HepG2 (cell line): ENCODE measurements around the gene NPVF. TPM values are rescaled to one million over a fixed set of nuclear protein-coding genes. Genes with fewer than 3 reads are reported as not detected.
A peak's percentile ranks its signal among the peaks of the same experiment; 100 is the strongest.

ENCODE experiments used
- CBX1 ChIP-seq: IDR thresholded peaks from one replicate; pipeline ENCODE4 v1.6.1; 2016; ENCODE audit warnings: antibody characterized with exemption, low read depth
- HHEX ChIP-seq: IDR thresholded peaks from 2 replicates; pipeline ENCODE4 v1.6.1; 2016; ENCODE audit warnings: control low read depth
- HOXA9 ChIP-seq: sonication (generic); formaldehyde crosslinking; IDR thresholded peaks from 2 replicates; pipeline ENCODE4 v1.8.1; 2022; ENCODE audit warnings: missing genetic modification reagents, mild to moderate bottlenecking, moderate library complexity, borderline replicate concordance
- NFIB ChIP-seq: sonication (generic); formaldehyde crosslinking; IDR thresholded peaks from 2 replicates; pipeline ENCODE4 v1.9.0; 2021; ENCODE audit warnings: missing genetic modification reagents, mild to moderate bottlenecking, borderline replicate concordance
- RXRB ChIP-seq: IDR thresholded peaks from 2 replicates; pipeline ENCODE4 v1.6.1; 2016; ENCODE audit warnings: borderline replicate concordance, missing genetic modification reagents, missing compliant biosample characterization
- SIN3A ChIP-seq: IDR thresholded peaks from 2 replicates; pipeline ENCODE4 v1.6.1; 2011; ENCODE audit warnings: low read depth, mild to moderate bottlenecking, control low read depth, low read length, borderline replicate concordance
- SRSF4 ChIP-seq: fragments of 200-400 bp; formaldehyde crosslinking; IDR thresholded peaks from one replicate; pipeline ENCODE4 v1.6.1; 2018; ENCODE audit warnings: mild to moderate bottlenecking, low read depth, low read length, moderate library complexity; ENCODE audit not compliant: poor library complexity, severe bottlenecking
- ZNF570 ChIP-seq: sonication (generic); formaldehyde crosslinking; IDR thresholded peaks from 2 replicates; pipeline ENCODE4 v1.4.0; 2020; ENCODE audit warnings: mild to moderate bottlenecking, missing genetic modification reagents, borderline replicate concordance
- ZNF670 ChIP-seq: sonication (generic); formaldehyde crosslinking; IDR thresholded peaks from 2 replicates; pipeline ENCODE4 v1.8.0; 2022; ENCODE audit warnings: mild to moderate bottlenecking, missing genetic modification reagents, borderline replicate concordance
- ZNF839 ChIP-seq: sonication (generic); formaldehyde crosslinking; IDR thresholded peaks from 2 replicates; pipeline ENCODE4 v1.4.0; 2020; ENCODE audit warnings: missing genetic modification reagents, mild to moderate bottlenecking, borderline replicate concordance
- ZNF850 ChIP-seq: sonication (generic); formaldehyde crosslinking; conservative IDR thresholded peaks from 2 replicates; pipeline ENCODE4 v1.9.0; 2021; ENCODE audit warnings: mild to moderate bottlenecking, missing genetic modification reagents
- polyA plus RNA-seq, 8 experiments: library from polyadenylated mRNA; depleted of rRNA in 3 of 8; stranded (reverse) in 7 of 8; unstranded in 1 of 8; fragments of >200 nt; fragmentation: Illumina TruSeq in 4 of 8; extraction: Trizol in 4 of 8; gene quantifications; 2 replicates each; pipeline versions ENCODE4 v1.2.1 to v1.2.3, GENCODE V29; 2011 to 2016; ENCODE audit warnings: low read depth in 4 of 8, missing spikeins in 1 of 8, mixed read lengths in 1 of 8; ENCODE audit not compliant: insufficient read depth in 1 of 8
- total RNA-seq, 5 experiments: library from RNA; depleted of rRNA; stranded (reverse); fragments of >200 nt; fragmentation: Illumina TruSeq; extraction: Trizol; gene quantifications; 2 replicates each; pipeline ENCODE4 v1.2.3, GENCODE V29; 2016; ENCODE audit warnings: low read depth in 1 of 5
- TF ChIP-seq, protein P1 (sequence below): sonication (generic); formaldehyde crosslinking; IDR thresholded peaks from 2 replicates; pipeline ENCODE4 v1.4.0; 2020; ENCODE audit warnings: missing genetic modification reagents; ENCODE audit errors: not compliant biosample characterization
- TF ChIP-seq, protein P2 (sequence below): sonication (generic); formaldehyde crosslinking; IDR thresholded peaks from 2 replicates; pipeline ENCODE4 v1.5.1; 2020; ENCODE audit warnings: mild to moderate bottlenecking, missing genetic modification reagents, moderate library complexity
- TF ChIP-seq, protein P3 (sequence below): sonication (generic); formaldehyde crosslinking; IDR thresholded peaks from 2 replicates; pipeline ENCODE4 v1.9.0; 2021; ENCODE audit warnings: missing genetic modification reagents, mild to moderate bottlenecking, borderline replicate concordance
- TF ChIP-seq, protein P4 (sequence below): sonication (generic); formaldehyde crosslinking; IDR thresholded peaks from 2 replicates; pipeline ENCODE4 v1.4.0; 2020; ENCODE audit warnings: mild to moderate bottlenecking, missing genetic modification reagents
- TF ChIP-seq, protein P5 (sequence below): sonication (generic); formaldehyde crosslinking; conservative IDR thresholded peaks from 2 replicates; pipeline ENCODE4 v1.4.0; 2020; ENCODE audit warnings: mild to moderate bottlenecking, missing genetic modification reagents, moderate library complexity

Gene NPVF
- total and polyA plus RNA-seq, 2 of the 13 experiments (the other 11 are each of a cell fraction or from before 2014, with no cell fraction given): not detected

DNA sequence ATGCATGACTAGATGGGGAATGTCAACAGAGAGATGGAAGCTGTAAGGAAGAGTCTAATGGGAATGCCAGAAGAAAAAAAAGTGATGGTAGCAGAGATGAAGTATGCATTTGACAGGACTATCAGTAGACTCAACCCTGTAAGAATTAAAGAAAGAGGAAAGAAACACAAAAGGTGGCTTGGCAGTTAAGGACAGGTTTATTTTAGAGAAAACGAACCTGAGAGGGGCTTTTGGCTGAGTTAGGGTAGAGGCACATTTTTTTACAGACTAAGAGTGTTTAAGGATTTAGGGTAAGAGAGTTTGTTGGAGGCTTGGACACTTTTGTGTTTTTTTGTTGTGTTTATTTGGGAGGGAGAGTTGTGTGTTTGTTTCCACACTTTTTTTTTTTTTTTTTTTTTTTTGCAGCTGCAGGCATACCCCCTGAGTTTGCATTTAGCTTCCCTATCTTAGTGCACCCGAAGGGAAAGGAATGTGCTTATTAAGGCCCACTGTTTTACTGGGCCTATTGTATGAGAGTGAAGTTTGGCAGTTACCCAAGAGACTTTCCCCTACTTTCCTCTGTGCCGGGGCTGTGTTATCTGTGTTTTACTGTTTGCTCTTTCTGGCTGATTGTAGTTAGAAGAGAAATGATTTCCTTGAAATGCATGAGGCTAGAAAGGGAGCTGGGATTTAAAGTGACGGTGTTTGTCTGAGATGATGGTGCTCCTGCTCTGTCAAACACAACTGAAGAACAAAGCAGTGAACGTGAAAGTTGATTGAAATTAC, 32.0 kb downstream of the NPVF start (continued):
- TF ChIP-seq ZNF570 (no peak), HOXA9 (CRISPR knock-in tag) (no peak), HHEX (no peak), RXRB (CRISPR knock-in tag) (0 out of 2 replicates have a peak, but pooled peaks have one; percentile 28), ZNF839 (no peak), CBX1 (no peak), SRSF4 (no peak), ZNF670 (CRISPR knock-in tag) (no peak), SIN3A (no peak), NFIB (CRISPR knock-in tag) (no peak), ZNF850 (CRISPR knock-in tag) (peak; percentile 83; the same call in 1 of the 2 replicates)
- TF ChIP-seq, protein P1, sequence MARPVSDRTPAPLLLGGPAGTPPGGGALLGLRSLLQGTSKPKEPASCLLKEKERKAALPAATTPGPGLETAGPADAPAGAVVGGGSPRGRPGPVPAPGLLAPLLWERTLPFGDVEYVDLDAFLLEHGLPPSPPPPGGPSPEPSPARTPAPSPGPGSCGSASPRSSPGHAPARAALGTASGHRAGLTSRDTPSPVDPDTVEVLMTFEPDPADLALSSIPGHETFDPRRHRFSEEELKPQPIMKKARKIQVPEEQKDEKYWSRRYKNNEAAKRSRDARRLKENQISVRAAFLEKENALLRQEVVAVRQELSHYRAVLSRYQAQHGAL: no peak
- TF ChIP-seq, protein P2, sequence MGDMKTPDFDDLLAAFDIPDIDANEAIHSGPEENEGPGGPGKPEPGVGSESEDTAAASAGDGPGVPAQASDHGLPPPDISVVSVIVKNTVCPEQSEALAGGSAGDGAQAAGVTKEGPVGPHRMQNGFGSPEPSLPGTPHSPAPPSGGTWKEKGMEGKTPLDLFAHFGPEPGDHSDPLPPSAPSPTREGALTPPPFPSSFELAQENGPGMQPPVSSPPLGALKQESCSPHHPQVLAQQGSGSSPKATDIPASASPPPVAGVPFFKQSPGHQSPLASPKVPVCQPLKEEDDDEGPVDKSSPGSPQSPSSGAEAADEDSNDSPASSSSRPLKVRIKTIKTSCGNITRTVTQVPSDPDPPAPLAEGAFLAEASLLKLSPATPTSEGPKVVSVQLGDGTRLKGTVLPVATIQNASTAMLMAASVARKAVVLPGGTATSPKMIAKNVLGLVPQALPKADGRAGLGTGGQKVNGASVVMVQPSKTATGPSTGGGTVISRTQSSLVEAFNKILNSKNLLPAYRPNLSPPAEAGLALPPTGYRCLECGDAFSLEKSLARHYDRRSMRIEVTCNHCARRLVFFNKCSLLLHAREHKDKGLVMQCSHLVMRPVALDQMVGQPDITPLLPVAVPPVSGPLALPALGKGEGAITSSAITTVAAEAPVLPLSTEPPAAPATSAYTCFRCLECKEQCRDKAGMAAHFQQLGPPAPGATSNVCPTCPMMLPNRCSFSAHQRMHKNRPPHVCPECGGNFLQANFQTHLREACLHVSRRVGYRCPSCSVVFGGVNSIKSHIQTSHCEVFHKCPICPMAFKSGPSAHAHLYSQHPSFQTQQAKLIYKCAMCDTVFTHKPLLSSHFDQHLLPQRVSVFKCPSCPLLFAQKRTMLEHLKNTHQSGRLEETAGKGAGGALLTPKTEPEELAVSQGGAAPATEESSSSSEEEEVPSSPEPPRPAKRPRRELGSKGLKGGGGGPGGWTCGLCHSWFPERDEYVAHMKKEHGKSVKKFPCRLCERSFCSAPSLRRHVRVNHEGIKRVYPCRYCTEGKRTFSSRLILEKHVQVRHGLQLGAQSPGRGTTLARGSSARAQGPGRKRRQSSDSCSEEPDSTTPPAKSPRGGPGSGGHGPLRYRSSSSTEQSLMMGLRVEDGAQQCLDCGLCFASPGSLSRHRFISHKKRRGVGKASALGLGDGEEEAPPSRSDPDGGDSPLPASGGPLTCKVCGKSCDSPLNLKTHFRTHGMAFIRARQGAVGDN (CRISPR knock-in tag): no peak
- TF ChIP-seq, protein P3, sequence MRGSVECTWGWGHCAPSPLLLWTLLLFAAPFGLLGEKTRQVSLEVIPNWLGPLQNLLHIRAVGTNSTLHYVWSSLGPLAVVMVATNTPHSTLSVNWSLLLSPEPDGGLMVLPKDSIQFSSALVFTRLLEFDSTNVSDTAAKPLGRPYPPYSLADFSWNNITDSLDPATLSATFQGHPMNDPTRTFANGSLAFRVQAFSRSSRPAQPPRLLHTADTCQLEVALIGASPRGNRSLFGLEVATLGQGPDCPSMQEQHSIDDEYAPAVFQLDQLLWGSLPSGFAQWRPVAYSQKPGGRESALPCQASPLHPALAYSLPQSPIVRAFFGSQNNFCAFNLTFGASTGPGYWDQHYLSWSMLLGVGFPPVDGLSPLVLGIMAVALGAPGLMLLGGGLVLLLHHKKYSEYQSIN (CRISPR knock-in tag): no peak
- TF ChIP-seq, protein P4, sequence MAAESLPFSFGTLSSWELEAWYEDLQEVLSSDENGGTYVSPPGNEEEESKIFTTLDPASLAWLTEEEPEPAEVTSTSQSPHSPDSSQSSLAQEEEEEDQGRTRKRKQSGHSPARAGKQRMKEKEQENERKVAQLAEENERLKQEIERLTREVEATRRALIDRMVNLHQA (CRISPR knock-in tag): no peak
- TF ChIP-seq, protein P5, sequence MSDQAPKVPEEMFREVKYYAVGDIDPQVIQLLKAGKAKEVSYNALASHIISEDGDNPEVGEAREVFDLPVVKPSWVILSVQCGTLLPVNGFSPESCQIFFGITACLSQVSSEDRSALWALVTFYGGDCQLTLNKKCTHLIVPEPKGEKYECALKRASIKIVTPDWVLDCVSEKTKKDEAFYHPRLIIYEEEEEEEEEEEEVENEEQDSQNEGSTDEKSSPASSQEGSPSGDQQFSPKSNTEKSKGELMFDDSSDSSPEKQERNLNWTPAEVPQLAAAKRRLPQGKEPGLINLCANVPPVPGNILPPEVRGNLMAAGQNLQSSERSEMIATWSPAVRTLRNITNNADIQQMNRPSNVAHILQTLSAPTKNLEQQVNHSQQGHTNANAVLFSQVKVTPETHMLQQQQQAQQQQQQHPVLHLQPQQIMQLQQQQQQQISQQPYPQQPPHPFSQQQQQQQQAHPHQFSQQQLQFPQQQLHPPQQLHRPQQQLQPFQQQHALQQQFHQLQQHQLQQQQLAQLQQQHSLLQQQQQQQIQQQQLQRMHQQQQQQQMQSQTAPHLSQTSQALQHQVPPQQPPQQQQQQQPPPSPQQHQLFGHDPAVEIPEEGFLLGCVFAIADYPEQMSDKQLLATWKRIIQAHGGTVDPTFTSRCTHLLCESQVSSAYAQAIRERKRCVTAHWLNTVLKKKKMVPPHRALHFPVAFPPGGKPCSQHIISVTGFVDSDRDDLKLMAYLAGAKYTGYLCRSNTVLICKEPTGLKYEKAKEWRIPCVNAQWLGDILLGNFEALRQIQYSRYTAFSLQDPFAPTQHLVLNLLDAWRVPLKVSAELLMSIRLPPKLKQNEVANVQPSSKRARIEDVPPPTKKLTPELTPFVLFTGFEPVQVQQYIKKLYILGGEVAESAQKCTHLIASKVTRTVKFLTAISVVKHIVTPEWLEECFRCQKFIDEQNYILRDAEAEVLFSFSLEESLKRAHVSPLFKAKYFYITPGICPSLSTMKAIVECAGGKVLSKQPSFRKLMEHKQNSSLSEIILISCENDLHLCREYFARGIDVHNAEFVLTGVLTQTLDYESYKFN (CRISPR knock-in tag): peak; percentile 37; the same call in 1 of the 2 replicates
